Inflammatory macrophage treated with lipopolysaccharide for 4 hours (primary cell): ENCODE results near the gene NAV2.
"Not testable (repeated sequence)": the region's sequence is repeated elsewhere in the genome, so short reads cannot be mapped to it uniquely, and the experiment has no call there.

Experiments used
- DNase-seq: peaks from one replicate; pipeline ENCODE4 v3.0.0-alpha.2; 2020

The NAV2 gene

GRCh38 chr11:19934828-19935259 is 222.2 kb downstream of the NAV2 start:
- no peak for DNase-seq

DNA sequence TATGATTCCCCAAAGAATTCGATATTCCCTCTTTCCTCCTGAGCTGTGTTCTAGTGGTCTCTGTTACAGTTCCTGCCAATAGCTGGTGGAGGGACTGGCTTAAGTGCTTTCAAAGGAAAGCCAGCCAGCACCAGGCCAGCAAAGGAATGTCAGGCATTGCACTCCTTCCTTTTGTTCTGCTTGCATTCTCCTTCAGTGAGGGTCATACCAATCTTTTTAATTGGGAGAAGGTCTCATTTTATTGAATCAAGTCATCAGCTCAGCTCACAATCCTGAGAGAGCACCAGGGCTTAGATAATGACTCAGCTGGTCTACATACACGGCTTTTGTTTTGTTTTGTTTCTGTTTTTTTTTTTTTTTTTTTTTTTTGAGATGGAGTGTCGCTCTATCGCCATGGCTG is 222.9 kb downstream of the NAV2 start:
- DNase-seq: no peak

DNA sequence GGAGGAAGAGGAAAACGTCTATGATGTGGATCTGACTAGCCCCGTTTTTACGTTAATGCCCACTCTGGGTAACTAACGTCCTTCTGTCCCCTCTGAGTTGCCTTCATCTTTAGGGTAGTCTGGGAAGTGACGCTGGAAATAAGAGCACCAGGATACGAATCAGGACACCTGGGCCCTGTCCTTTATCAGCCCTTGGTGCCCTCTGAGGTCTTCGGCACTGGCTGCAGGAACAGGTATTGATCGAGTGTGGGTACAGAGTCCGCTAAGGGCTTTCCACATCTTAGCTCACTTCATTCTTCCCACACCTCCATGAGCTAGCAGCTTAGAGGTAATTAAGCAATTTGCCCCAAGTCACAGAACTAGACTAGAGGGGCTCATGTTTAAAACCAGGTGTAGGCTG is 223.8 kb downstream of the NAV2 start:
- no peak for DNase-seq

- DNase-seq: peak; percentile 52
These were observed 225.7 kb downstream of the NAV2 start for GRCh38 chr11:19938169-19938856.

- DNase-seq: no peak
These were observed 226.2 kb downstream of the NAV2 start for GRCh38 chr11:19938866-19939265.

DNA sequence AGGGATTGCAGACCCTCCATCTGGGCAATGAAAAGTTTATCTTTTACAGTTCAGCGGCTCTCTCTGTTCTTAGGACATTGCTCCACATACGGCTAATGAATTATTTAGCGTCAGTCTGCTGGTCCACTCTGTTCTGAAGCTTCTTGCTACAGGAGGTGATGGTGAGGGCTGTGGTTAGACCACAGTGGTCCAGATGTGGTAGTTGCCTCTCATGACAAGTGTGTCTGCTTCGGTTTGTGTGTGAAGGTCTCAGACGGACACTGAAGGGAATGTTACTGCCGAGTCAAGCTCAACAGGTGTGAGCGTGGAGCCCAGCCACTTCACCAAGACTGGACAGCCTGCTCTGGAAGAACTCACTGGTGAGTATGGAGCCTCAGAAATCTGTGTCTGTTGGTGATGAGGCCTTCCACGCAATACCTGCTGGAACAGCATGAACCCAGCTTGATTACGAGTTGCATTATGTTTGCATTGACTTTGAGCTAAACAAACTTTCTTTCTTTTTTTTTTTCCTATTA is 226.8 kb downstream of the NAV2 start:
- no peak for DNase-seq

DNA sequence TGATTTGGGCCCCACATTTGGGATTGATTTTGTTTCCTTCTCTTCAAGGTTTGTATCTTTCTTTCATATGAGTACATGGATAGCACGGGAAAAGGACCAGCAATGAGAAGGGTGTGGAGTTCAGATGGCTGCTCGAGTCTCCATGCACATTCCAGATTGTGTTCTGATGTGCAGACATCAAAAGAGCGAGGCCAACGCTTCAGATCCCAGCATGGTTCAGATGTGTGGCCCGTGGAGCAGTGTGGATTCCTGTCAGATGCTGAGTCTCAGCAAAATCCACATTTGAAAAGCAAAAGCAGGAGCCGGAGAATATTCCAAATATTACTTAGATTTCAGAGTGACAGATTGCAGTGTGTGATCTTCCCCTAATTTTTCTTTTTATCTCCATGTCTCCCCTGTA is 228.2 kb downstream of the NAV2 start:
- DNase-seq: no peak

DNA sequence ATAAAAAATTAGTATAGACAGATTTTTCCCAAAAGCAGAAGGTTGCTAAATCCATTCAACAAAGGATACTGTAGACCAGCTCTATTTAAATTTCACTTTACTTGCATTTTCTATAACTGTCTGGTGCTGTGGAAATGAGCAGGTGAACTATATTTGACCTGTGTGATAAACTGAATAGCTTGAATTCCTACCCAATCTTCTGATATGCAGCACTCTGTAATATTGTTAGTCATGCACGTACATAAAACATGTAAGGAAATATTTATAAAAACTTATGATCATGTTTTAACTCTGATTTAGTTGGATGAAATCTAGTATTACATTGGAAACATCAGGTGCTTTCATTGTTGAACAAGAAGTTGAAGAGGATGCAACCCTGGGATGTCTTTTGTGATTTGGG is 234.0 kb downstream of the NAV2 start:
- no peak for DNase-seq

DNA sequence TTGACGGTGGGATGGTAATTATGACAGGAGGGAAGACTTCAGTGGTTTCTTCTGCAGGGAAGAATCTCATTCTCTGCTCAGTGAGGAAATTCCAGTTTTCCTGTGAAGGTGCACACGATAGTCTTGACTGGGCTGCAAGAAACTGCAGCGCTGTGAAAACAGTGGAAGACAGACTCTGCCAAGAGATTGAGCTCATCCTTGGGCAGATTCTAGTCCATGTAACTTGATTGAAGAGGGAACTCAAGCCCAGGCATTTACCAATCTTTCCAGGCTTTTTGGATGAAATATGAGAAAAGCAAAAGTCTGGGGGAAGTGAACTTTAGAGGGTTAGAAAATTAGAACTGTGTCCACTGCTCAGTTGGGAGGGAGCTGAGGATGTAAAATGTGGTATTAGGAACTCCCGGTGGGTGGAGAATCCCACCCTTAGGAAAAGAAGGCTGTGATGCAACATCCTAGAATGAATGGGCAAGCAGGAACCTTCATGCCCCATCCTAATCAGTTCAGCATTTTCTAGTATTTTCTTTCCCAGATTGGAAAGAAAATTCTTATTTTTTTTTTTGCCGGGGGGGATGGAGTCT is 235.0 kb downstream of the NAV2 start:
- no peak for DNase-seq

DNA sequence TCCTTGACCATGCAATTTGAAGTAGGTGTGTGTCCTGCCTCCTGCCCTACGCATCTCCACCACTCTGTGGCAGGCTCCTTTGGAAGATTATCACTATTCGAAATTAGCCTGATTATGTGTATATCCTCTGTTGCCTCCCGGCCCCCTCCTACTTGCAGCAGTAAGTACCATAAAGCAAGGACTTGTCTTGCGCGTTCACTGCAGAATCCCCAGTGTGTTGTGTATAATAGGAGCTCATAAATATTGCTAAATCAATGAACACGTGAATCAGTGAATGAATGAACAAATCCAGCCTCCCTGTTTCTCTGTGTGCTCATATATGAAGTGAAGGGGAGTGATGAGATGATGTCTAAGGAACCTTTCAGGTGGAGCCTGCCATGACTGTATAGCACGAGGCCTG is 237.0 kb downstream of the NAV2 start:
- DNase-seq: no peak

GRCh38 chr11:19951558-19952115 is 239.0 kb downstream of the NAV2 start:
- peak; percentile 49 for DNase-seq

GRCh38 chr11:19952116-19952605 is 239.5 kb downstream of the NAV2 start:
- DNase-seq: no peak

DNA sequence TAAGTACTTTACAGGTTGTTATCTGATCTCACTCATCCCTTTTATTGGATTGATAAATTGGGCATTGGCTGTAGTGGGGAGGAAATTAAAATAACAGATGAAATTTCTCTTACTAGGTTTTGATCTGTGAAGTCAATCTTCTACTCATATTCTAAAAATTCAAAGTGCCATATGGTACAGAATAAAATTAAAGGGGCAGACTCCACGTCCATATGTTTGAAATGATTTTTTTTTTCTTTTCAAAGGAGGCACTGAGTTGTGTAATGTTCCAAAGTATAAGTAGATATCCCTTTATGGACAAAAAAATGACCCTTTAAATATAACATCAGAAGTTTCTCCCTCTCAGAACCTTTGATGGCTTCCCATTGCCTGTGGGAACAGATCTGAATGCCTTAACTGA is 240.3 kb downstream of the NAV2 start:
- DNase-seq: no peak

GRCh38 chr11:19953336-19953735 is 240.7 kb downstream of the NAV2 start:
- no peak for DNase-seq

GRCh38 chr11:19953909-19954308 is 241.3 kb downstream of the NAV2 start:
- no peak for DNase-seq

GRCh38 chr11:19954899-19955298 is 242.3 kb downstream of the NAV2 start:
- DNase-seq: no peak

GRCh38 chr11:19955660-19956059 is 243.0 kb downstream of the NAV2 start:
- DNase-seq: no peak

- DNase-seq: no peak
These were observed 243.6 kb downstream of the NAV2 start for GRCh38 chr11:19956228-19956627.

DNA sequence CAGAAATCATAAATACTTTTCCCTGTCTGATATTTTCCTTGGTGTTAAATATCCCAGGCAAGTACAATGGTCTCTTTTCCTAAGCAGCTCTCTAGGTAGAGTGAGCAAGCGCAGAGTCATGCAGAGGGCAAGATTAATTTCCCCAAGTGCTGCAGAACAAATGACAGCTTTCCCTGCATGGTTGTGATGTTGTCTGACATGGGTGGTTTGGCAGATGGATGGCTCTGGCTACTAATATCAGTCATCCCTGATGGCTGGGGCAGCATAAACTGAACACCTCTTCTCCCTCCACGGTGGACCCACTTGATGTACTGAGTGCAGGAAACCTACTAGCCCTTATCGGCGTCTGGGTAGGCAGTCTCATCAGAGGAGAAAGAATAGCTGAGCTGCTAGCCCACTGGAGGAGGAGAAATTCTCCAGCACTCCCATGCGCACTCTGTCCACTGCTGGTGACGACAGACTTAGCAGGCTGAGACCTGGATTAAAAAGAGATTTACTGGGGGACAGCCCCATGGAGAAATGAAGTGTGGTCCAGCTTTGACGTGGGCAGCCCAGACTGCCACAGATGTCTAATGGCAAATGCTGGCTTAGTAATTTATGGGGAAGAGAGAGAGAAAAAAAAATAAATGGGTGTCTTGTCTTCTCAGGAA is 244.8 kb downstream of the NAV2 start:
- no peak for DNase-seq

GRCh38 chr11:19958204-19958603 is 245.6 kb downstream of the NAV2 start:
- DNase-seq: no peak

DNA sequence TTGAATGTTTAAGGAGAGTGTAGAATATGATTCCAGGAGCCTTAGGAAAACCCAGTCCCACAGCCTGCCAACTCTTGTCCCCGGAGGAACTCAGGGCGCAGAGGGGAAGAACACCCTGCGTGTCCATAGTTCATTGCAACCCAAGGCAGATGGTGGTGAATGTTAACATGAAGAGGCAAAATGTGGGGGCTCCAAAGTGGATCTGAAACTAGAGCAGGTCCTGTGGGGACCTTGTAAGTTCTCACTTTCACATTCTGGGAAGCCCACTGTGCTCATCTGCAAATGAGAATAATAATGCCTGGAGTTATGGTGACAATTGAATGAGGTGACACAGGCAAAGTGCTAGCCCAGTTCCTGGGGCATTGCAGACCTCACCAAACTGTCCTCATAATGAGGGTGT is 246.6 kb downstream of the NAV2 start:
- DNase-seq: no peak

DNA sequence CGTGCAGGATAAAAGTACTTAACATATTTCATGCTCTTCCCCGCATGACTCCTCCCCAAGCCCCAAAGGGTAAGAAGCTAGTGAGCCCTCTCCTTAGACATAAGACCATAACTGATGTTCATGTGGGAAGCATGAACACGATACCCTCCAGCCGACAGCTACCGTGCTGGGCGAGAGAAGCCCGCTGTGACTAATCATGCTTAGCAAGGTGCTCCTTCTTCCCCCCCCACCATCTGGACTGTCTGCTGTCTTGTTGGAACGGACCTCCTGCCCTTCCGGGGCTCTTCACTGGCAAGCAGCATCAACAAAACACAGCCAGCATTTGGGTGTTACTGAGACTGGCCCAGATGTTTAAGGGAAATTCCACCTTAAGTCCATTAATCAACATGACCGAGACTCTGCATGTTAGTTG is 247.0 kb downstream of the NAV2 start:
- no peak for DNase-seq

DNA sequence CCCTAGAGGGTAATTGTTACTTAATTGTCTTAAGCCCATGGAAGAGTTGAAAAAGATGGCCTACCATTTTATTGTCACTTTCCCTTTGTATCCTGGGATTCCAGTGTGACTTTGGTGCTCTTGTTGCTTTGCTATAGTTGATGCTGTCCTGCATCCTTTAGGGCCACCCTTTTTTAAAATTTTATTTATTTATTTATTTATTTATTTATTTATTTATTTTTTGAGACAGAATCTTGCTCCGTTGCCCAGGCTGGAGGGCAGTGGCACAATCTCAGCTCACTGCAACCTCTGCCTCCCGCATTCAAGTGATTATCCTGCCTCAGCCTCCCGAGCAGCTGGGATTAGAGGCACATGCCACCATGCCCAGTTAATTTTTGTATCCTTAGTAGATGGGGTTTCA is 247.8 kb downstream of the NAV2 start:
- DNase-seq: not testable (repeated sequence)

DNA sequence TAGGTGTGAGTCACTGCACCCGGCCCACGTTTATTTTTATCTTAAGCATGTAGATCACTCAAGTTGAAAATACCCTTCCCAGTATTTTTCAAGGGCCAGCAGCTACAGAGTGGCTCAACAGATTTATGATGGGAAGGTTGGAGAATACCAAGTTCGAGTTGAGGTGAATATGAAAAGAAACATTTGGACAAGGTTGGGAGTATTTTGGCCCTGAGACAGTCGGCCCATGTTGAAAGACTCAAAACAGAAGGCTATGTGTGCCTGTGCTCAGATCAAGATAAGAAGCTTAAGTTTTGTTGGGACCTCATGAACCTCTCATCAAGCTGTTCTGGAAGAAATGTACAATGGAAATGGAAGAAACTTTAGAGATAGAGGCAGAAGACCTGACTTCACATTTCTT is 248.6 kb downstream of the NAV2 start:
- DNase-seq: no peak
